Activated naive CD4-positive, alpha-beta T cell treated with anti-CD3 and anti-CD28 coated beads, Interleukin-2, amount 50 U/mL, for 16 hours (primary cell): ENCODE results near the gene MAD1L1.

Experiments
- DNase-seq: peaks from one replicate; pipeline ENCODE4 v3.0.0-alpha.2; 2020

MAD1L1 gene

DNA sequence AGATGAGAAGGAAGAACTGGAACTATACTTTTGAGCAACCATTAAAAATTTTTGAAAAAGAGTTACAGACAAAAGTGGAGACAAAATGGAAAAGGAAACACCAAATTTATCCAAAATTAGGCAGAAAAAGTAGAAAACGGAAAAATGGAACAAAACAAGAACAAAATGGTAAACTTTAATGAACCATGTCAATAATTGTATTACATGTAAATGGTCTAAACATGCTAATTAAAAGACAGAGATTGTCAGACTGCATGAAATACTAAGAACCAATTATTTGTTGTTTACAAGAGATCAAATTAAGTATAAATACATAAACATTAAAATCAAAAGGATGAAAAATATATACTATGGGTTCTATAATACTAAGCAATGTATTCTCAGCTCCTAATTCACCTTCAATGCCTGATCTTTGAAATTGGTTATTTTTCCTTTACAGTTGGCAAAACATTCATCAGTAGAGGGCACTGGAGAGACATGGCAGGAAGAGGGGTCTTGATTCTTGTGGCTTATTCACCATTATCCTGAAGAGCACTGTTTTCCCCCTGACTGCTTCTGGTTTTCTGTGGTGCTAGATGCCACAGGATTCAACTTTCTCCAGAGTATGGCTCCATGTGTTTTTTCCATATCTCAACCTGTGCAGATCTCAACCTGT lies 437.7 kb downstream of the MAD1L1 start:
- no peak for DNase-seq

DNA sequence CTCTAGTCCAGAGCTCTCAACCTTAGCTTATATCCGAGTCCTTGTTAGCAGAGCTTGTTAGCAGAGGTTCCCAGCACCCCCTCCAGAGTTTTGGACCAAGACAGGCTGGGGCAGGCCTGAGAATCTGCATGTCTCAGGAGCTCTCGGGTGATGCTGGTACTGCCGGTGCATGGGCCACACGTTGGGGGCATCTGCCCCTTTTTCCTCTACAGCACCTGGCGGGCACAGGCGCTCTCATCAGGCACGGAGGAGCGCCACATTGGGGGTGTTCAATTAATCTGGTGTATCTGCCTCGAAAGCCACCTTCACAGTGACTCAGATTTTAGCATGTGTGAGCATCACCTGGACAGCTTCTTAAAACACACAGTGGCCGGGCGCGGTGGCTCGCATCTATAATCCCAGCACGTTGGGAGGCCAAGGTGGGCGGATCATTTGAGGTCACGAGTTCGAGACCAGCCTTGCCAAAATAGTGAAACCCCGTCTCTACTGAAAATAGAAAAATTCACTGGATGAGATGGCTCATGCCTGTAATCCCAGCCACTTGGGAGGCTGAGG lies 445.0 kb downstream of the MAD1L1 start:
- DNase-seq = no peak

DNA sequence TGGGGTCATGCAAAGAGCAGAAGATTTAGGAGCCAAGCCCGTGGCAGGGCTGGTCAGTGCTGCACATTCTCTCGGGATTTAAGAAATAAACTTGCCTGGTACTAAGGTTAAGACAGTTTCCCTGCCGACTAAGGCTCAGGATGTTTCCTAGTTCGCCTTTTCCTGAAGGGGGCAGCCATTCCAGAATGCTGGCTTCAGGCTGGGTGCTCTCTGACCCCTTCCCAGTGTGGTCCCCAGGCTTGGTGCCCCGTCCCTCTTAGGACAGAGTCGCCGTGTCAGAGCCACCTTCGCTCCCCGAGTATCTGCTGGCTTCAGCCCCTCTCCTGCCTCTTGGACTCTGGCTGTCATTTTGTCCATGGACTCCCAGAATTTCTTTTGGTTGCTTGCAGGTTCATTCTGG lies 445.5 kb downstream of the MAD1L1 start:
- DNase-seq = no peak

GRCh38 chr7:1785839-1786238 lies 446.9 kb downstream of the MAD1L1 start:
- DNase-seq = no peak

- no peak for DNase-seq
These were observed 451.4 kb downstream of the MAD1L1 start for GRCh38 chr7:1781369-1781768.

DNA sequence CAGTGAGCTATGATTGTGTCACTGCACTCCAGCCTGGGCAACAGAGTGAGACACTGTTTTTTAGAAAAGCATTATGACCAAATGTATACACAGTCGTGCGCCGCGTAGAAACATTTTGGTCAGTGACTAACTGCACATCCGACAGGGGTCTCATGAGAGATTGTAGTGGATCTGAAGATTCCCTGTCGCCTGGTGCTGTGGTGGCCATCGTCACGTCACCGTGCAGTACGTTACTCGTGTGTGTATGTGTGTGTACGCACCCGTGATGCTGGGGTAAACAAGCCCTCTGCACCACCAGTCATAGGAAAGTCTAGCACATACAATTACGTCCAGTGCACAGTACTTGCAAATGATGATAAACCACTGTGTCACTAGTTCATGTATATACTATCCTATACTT lies 453.3 kb downstream of the MAD1L1 start:
- DNase-seq = no peak

- no peak for DNase-seq
These were observed 455.6 kb downstream of the MAD1L1 start for GRCh38 chr7:1777122-1777521.

DNA sequence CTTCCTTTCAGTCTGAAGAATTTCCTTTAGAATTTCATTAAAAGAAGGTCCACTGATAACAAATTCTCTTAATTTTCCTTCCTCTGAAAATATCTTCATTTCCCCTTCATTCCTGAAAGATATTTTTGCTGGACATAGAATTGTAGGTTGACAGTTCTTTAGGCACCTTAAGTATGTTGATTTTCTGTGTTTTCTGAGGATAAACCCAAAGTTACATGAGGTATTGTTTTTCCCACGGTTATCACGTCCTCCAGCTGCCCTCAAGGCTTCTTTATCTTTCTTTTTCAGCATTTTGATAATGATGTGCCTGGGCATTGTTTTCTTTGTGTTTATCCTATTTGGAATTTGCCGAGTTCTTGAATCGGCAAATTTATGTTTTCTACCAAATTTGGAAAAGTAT lies 457.4 kb downstream of the MAD1L1 start:
- no peak for DNase-seq

DNA sequence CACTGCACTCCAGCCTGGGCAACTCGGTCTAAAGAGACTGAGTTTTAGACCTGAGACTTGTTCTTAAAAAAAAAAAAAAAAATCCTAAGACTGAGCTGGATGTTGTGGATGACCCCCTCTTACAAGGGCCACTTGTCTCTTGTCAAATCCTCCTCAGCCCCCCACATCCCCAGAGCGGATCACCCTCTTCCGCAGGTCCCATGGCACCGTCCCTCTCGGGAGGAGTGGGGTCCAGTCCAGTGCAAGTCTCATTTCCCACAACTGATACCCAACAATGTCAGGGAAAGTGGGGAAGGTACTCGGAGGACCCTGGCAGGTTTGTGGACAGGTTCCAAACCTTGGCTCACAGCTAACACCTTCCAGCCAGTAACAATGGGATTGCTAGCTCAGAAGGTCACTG lies 462.4 kb downstream of the MAD1L1 start:
- no peak for DNase-seq

DNA sequence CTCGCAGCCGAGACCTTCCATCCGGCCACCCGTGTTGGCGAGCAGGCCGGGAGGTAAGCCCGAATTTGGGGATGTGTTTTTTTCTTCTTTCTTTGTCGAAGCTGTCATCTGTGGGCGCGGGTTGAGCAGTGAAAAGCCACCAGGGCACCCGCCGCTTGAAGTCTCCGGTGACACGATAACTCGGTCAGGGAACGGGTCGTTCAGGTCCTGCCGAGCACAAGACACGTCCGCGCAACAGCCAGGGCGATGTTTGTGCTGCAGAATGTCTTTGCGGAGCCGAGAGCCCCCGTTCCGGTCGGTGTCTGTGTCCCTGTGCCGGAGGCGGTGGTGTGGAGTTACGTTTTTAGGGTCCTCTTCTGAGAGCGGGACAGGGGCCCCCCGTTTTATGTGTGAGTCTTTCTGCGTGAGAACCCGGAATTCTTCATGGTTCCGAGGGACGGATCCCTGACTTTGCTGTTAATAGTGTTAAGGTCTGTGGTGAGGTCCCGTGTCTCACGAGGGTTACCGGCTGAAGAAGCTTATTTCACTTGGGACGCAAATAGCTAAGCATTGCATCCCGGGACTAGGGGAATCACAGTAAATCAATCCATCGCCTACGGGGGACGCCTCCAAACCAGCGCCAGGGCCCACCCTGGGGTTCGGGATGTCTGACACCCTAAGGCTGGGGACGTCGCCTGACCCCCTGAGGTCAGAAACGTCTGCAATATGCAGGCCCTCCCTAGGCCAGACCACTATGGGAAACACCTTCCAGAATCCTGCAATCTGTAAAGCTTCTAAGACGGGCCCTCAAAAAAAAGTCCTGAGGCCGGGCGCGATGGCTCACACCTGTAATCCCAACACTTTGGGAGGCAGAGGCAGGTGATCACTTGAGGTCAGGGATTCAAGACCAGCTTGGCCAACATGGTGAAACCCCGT lies 463.2 kb downstream of the MAD1L1 start:
- no peak for DNase-seq

DNA sequence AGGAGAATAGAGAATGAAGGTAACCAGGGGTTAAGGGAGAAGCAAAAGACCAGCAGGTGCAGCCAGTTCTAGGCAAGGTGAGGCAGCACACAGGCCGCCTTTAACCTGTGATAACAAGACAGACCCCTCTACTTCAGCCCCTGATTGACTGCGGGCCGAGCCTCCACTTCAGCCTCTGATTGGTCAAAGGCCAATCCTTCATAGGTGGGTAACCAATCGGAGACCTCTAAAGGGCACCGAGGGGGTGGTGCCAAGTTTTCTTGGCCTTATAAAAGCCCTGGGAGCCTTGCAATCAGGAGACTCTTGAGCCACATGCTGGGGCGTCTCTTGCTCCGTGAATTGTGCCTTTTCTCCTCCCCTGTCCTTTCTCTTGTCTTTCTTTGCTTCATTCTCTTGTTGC lies 463.9 kb downstream of the MAD1L1 start:
- DNase-seq = no peak

DNA sequence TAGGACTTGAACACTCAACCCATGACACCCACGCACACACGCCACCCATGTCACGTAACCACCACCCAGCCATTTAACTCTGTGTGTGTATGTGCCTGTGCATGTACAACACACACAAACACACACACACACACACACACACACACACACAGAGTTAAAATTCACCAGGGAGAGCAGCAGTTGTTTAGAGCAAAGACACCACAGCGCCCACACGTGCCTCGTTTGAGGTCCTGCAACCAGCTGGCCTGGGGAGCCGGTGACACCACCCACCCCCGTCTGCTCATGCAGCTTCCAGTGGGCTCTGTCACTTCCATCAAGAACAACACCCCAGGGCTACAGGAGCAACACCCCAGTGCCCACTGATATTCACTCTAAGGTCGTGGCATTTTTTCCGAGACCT lies 465.2 kb downstream of the MAD1L1 start:
- no peak for DNase-seq
